Ishikawa (cell line): ENCODE measurements around the gene IL31.

Source experiments
- CEBPB ChIP-seq: IDR thresholded peaks from 2 replicates; pipeline ENCODE4 v1.6.1; 2012
- CREB1 ChIP-seq: IDR thresholded peaks from 2 replicates; pipeline ENCODE4 v1.6.1; 2012; ENCODE audit warnings: low read depth
- EGR1 ChIP-seq: IDR thresholded peaks from 2 replicates; pipeline ENCODE4 v1.6.1; 2012
- EP300 ChIP-seq: IDR thresholded peaks from 2 replicates; pipeline ENCODE4 v1.6.1; 2012; ENCODE audit warnings: borderline replicate concordance
- FOXM1 ChIP-seq: IDR thresholded peaks from 2 replicates; pipeline ENCODE4 v1.6.1; 2012; ENCODE audit warnings: low read depth, borderline replicate concordance
- MAX ChIP-seq: IDR thresholded peaks from 2 replicates; pipeline ENCODE4 v1.6.1; 2012
- NFIC ChIP-seq: IDR thresholded peaks from 2 replicates; pipeline ENCODE4 v1.6.1; 2012
- RAD21 ChIP-seq: IDR thresholded peaks from 2 replicates; pipeline ENCODE4 v1.6.1; 2012; ENCODE audit warnings: low read depth
- TAF1 ChIP-seq: IDR thresholded peaks from 2 replicates; pipeline ENCODE4 v1.6.1; 2012; ENCODE audit warnings: low read depth, mild to moderate bottlenecking
- TCF12 ChIP-seq: IDR thresholded peaks from 2 replicates; pipeline ENCODE4 v1.6.1; 2012; ENCODE audit warnings: low read depth
- TEAD4 ChIP-seq: IDR thresholded peaks from 2 replicates; pipeline ENCODE4 v1.6.1; 2012
- YY1 ChIP-seq: IDR thresholded peaks from 2 replicates; pipeline ENCODE4 v1.6.1; 2012; ENCODE audit warnings: low read depth
- ZBTB7A ChIP-seq: IDR thresholded peaks from 2 replicates; pipeline ENCODE4 v1.6.1; 2012; ENCODE audit warnings: low read depth
- TF ChIP-seq, protein P1 (sequence below): IDR thresholded peaks from 2 replicates; pipeline ENCODE4 v1.6.1; 2012; ENCODE audit warnings: low read depth, mild to moderate bottlenecking
- TF ChIP-seq, protein P2 (sequence below): IDR thresholded peaks from 2 replicates; pipeline ENCODE4 v1.6.1; 2012

The IL31 gene

DNA sequence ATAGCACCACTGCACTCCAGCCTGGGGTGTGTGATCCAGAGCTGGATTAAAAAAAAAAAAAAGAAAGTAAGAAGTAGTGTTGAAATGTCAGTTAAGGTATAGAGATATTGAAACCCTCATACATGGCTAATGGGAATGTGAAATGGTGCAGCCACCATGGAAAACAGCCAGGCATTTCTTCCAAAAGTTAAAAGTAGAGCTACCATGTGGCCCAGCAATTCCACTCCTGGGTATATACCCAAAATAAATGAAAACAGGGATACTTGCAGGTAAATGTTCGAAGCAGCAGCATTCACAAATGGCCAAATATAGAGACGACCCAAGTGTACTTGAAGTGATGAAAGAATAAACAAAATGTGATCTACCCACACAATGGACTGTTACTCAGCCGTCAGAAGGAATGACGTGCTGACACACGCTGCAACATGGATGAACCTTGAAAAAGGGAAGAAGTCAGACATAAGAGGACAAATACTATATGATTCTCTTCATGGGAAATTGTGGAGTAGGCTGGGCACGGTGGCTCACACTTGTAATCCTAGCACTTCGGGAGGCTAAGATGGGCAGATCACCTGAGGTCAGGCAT lies 15.2 kb downstream of the IL31 start:
- TF ChIP-seq RAD21 (no peak), YY1 (no peak), NFIC (no peak)

- TF ChIP-seq, protein P1, sequence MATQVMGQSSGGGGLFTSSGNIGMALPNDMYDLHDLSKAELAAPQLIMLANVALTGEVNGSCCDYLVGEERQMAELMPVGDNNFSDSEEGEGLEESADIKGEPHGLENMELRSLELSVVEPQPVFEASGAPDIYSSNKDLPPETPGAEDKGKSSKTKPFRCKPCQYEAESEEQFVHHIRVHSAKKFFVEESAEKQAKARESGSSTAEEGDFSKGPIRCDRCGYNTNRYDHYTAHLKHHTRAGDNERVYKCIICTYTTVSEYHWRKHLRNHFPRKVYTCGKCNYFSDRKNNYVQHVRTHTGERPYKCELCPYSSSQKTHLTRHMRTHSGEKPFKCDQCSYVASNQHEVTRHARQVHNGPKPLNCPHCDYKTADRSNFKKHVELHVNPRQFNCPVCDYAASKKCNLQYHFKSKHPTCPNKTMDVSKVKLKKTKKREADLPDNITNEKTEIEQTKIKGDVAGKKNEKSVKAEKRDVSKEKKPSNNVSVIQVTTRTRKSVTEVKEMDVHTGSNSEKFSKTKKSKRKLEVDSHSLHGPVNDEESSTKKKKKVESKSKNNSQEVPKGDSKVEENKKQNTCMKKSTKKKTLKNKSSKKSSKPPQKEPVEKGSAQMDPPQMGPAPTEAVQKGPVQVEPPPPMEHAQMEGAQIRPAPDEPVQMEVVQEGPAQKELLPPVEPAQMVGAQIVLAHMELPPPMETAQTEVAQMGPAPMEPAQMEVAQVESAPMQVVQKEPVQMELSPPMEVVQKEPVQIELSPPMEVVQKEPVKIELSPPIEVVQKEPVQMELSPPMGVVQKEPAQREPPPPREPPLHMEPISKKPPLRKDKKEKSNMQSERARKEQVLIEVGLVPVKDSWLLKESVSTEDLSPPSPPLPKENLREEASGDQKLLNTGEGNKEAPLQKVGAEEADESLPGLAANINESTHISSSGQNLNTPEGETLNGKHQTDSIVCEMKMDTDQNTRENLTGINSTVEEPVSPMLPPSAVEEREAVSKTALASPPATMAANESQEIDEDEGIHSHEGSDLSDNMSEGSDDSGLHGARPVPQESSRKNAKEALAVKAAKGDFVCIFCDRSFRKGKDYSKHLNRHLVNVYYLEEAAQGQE, result no peak
- TF ChIP-seq YY1 (no peak), NFIC (no peak), RAD21 (no peak), TCF12 (no peak), CREB1 (no peak), FOXM1 (no peak), TAF1 (no peak)
These were observed 18.3 kb downstream of the IL31 start for GRCh38 chr12:122155705-122156104.

DNA sequence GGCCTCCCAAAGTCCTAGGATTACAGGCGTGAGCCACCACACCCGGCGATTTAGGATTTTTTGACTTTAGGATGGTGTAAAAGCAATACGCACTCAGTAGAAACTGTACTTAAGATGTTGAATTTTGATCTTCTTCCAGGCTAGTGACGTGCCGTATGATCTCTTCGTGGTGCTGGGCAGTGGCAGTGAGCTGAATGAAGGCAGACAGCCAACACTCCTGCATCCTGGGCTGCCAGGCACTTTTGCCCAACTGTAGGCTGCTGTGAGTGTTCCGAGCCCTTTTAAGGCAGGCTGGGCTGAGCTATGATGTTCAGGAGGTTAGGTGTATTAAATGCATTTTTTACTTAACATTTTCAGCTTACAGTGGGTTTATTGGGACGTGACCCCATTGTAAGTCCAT lies 21.3 kb downstream of the IL31 start:
- no peak for TF ChIP-seq FOXM1
- TF ChIP-seq EP300, result no peak
- TF ChIP-seq RAD21, result no peak
- TF ChIP-seq EGR1, result no peak
- TF ChIP-seq ZBTB7A, result no peak
- TF ChIP-seq TEAD4, result no peak
- no peak for TF ChIP-seq YY1

DNA sequence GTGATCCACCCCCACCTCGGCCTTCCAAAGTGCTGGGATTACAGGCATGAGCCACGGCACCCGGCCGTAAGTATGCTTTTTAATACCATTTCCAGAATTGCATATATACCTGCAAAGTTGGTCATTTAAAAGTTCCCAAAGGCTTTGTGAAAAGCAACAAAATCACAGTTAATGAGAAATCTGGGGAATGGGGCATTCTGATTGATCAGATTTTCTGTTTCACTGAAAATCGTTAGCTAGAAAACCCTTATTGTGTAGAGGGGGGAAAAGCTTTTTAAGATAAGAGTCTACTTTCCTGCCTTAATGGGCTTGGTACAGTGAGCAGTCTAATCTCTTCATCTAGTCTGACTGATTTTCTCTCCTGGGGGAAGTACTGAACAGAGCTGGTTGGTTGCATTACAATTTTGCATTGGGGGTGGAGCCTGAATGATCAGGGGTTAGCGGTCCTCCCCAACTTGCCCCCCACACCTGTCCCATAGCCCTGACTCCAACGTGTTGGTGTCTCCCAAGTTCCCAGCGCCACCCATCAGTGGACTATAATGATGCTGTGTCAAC lies 23.8 kb downstream of the IL31 start:
- TF ChIP-seq CEBPB, result no peak
- TF ChIP-seq, protein P1, result no peak
- no peak for TF ChIP-seq EP300
- TF ChIP-seq, protein P2, sequence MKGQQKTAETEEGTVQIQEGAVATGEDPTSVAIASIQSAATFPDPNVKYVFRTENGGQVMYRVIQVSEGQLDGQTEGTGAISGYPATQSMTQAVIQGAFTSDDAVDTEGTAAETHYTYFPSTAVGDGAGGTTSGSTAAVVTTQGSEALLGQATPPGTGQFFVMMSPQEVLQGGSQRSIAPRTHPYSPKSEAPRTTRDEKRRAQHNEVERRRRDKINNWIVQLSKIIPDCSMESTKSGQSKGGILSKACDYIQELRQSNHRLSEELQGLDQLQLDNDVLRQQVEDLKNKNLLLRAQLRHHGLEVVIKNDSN, result no peak
- no peak for TF ChIP-seq EGR1
- TF ChIP-seq CREB1, result no peak
- TF ChIP-seq FOXM1, result no peak
- TF ChIP-seq MAX, result no peak
- no peak for TF ChIP-seq TAF1
- TF ChIP-seq YY1, result no peak
- no peak for TF ChIP-seq NFIC
- no peak for TF ChIP-seq RAD21
- TF ChIP-seq ZBTB7A, result no peak
- TF ChIP-seq TCF12, result no peak
- no peak for TF ChIP-seq TEAD4

DNA sequence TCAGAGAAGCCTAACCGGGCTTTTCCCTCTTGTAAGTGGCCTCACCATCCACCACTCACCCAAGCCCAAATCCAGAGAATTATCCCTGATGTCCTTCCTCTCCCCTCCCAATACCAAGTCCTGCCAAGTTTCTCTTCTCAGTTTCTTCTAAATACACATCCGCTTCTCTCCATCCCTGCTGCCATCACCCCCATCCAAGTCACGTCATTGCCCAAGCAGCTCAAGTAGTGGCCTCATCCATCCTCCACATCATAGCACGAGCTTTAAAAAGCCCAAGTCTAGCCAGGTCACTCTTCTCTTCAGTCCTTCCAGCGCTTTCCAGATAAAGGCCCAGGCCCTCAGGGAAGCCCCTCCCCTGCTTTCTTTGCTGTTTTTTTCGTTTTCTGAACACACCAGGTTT lies 25.4 kb downstream of the IL31 start:
- TF ChIP-seq CEBPB, result no peak
- TF ChIP-seq FOXM1, result no peak
- TF ChIP-seq EGR1, result no peak
- TF ChIP-seq YY1, result no peak
- no peak for TF ChIP-seq ZBTB7A
- TF ChIP-seq CREB1, result no peak
- TF ChIP-seq, protein P2, result no peak
- TF ChIP-seq TEAD4, result no peak
- no peak for TF ChIP-seq RAD21
- no peak for TF ChIP-seq MAX
- TF ChIP-seq NFIC, result no peak

DNA sequence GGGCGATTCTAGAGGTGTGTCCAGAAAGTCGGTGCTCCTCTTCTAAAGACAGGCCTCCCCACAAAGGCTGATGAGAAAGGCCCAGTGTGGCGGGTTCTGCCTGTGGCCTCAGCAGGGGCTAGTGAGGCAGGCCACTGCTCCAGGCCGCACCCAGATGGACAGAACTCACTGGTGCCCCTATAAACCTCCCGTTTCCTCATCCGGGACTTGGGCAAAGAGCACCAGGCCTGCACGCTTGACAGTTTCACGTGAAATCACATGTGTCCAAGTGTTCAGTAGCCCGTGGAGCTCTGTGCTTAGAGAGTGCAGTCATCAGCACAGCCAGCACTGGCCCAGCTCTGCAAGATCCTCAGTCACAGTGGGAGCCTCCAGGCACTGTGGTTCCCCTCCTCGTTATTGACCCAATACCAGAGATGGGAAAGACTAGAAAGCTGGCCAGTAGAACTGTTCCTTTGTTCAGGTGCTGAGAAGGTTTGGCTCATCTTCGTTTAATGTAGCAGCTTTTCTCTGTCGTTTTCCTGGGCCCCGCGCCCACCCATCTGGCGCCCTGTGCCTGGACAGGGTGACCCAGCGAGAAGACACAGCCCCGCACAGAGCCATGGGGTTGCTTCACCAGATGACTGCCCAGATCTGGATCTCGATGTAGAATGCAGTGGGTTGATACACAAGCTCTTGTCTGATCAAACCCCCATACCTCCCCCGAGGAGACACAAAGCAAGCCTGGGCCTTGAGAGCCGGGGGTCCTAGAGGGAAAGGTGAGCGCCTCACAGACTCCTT lies 26.3 kb downstream of the IL31 start:
- TF ChIP-seq CREB1, result no peak
- TF ChIP-seq, protein P1, result no peak
- no peak for TF ChIP-seq RAD21
- no peak for TF ChIP-seq FOXM1
- no peak for TF ChIP-seq TCF12
- TF ChIP-seq CEBPB, result no peak
- TF ChIP-seq YY1, result no peak
- TF ChIP-seq, protein P2, result no peak
- no peak for TF ChIP-seq EGR1
- no peak for TF ChIP-seq NFIC
- no peak for TF ChIP-seq EP300
- TF ChIP-seq TEAD4, result no peak
- no peak for TF ChIP-seq MAX
- TF ChIP-seq TAF1, result no peak
